Peyer's patch (tissue), 4 donors: ENCODE data around the gene TNFRSF13B.

Source experiments
- POLR2A ChIP-seq, 2 donors: fragments of 450-650 bp; IDR thresholded peaks; one replicate each; pipeline ENCODE4 v1.5.1; 2017; ENCODE audit warnings: antibody characterized with exemption in 2 of 2, mild to moderate bottlenecking in 2 of 2, moderate library complexity in 2 of 2
- TF ChIP-seq, protein P1 (sequence below), 6 experiments: fragments of 450-650 bp in 4 of 6; fragments of 200-600 bp in 2 of 6; sonication (generic) in 1 of 6; IDR thresholded peaks; one replicate each; pipeline ENCODE4 v1.5.1; 2017 to 2019; ENCODE audit warnings: antibody characterized with exemption in 6 of 6, mild to moderate bottlenecking in 3 of 6, moderate library complexity in 1 of 6

DNA sequence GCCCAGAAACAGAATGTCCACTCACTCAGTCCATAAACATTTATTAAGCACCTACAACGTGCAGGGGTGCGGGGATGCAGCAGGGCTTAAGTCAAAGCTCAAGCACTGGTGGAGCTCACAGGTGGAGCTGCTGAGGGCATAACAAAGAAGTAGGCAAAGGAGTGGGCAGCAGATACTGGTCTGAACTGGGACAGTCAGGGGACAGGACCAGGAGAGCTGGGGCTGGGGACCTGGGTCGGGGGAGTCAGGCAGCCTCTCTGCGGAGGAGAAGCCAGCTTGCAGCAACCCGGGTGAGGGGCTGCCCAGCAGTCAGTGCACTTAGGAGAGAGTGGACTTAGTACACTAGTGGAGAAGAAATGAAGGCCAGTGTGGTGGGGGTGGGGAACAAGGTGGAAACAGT is 10.0 kb upstream of the TNFRSF13B start:
- TF ChIP-seq, protein P1, sequence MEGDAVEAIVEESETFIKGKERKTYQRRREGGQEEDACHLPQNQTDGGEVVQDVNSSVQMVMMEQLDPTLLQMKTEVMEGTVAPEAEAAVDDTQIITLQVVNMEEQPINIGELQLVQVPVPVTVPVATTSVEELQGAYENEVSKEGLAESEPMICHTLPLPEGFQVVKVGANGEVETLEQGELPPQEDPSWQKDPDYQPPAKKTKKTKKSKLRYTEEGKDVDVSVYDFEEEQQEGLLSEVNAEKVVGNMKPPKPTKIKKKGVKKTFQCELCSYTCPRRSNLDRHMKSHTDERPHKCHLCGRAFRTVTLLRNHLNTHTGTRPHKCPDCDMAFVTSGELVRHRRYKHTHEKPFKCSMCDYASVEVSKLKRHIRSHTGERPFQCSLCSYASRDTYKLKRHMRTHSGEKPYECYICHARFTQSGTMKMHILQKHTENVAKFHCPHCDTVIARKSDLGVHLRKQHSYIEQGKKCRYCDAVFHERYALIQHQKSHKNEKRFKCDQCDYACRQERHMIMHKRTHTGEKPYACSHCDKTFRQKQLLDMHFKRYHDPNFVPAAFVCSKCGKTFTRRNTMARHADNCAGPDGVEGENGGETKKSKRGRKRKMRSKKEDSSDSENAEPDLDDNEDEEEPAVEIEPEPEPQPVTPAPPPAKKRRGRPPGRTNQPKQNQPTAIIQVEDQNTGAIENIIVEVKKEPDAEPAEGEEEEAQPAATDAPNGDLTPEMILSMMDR (IDR thresholded peaks at IDR 0.05) = no peak
- no peak for TF ChIP-seq POLR2A (IDR thresholded peaks at IDR 0.05)
